A549 (cell line): ENCODE data around the gene ATF2. TPM values are rescaled to one million over a fixed set of nuclear protein-coding genes. Genes with fewer than 3 reads are reported as not detected.
A peak's percentile ranks its signal among the peaks of the same experiment; 100 is the strongest.

Source experiments
- ATAC-seq, 2 experiments: fragments of 200-7000 bp in 1 of 2; fragments of >200 bp in 1 of 2; cut with Nextera tagmentation in 1 of 2; cut with Tn5 transposase in 1 of 2; 3 replicates each; pipeline versions ENCODE4 v1.8.0 to v1.9.1; 2018 to 2020; ENCODE audit warnings: mild to moderate bottlenecking in 1 of 2, moderate library complexity in 1 of 2
- CTCF ChIA-PET: fragments of 300-600 bp; sonication (Branson Sonifier 250); formaldehyde crosslinking; extraction: SDS; loops from one replicate; lab custom pipeline; 2021; ENCODE audit warnings: antibody characterized with exemption, inconsistent platforms; lab: Yijun Ruan, JAX
- POLR2A ChIA-PET: fragments of 350-600 bp; formaldehyde crosslinking; extraction: SDS; loops from one replicate; lab custom pipeline; 2021; ENCODE audit warnings: antibody characterized with exemption, inconsistent platforms; lab: Yijun Ruan, JAX
- DNase-seq, 2 experiments: peaks; one replicate each; pipeline versions ENCODE4 v3.0.0 to v3.0.0-alpha.2; 2011 to 2016; ENCODE audit warnings: low read depth in 1 of 2, low spot score in 1 of 2
- FAIRE-seq: peaks from 2 replicates; lab custom pipeline; 2011; peaks lifted over from hg19 to GRCh38; lab: Jason Lieb, UNC
- H3K27ac ChIP-seq, 2 experiments: fragments of >200 bp; sonication (Bioruptor Twin); formaldehyde crosslinking; 3 replicates each; pipeline ENCODE4 v1.5.1; 2016 to 2017
- H3K4me1 ChIP-seq: fragments of >200 bp; sonication (Bioruptor Twin); formaldehyde crosslinking; 3 replicates; pipeline ENCODE4 v1.6.1; 2016
- H3K4me2 ChIP-seq: fragments of >200 bp; sonication (Bioruptor Twin); formaldehyde crosslinking; 3 replicates; pipeline ENCODE4 v1.6.1; 2016
- H3K4me3 ChIP-seq: fragments of >200 bp; sonication (Bioruptor Twin); formaldehyde crosslinking; 3 replicates; pipeline ENCODE4 v1.5.1; 2016
- H3K9me3 ChIP-seq: fragments of >200 bp; sonication (Bioruptor Twin); formaldehyde crosslinking; 3 replicates; pipeline ENCODE4 v1.6.1; 2016
- ATOH8 ChIP-seq: fragments of 250-450 bp; sonication (Bioruptor Pico); IDR thresholded peaks from 2 replicates; pipeline ENCODE4 v1.5.0; 2020; ENCODE audit warnings: low read depth, mild to moderate bottlenecking, moderate library complexity
- BHLHE40 ChIP-seq: IDR thresholded peaks from 2 replicates; pipeline ENCODE4 v1.6.1; 2012; ENCODE audit warnings: low read depth, low read length, inconsistent platforms
- FOSL2 ChIP-seq, 2 experiments: fragments of 450-650 bp in 1 of 2; fragments of >200 bp in 1 of 2; sonication (Bioruptor Twin) in 1 of 2; formaldehyde crosslinking; IDR thresholded peaks; 2 replicates each; pipeline versions ENCODE4 v1.5.0 to v1.6.1; 2016 to 2020; ENCODE audit warnings: mild to moderate bottlenecking in 1 of 2, moderate library complexity in 1 of 2
- KDM1A ChIP-seq: fragments of 200-600 bp; sonication (generic); IDR thresholded peaks from 2 replicates; pipeline ENCODE4 v1.6.1; 2016; ENCODE audit warnings: low read depth, mild to moderate bottlenecking
- KDM5A ChIP-seq: fragments of 200-600 bp; sonication (generic); IDR thresholded peaks from 2 replicates; pipeline ENCODE4 v1.6.1; 2016; ENCODE audit warnings: antibody characterized with exemption, mild to moderate bottlenecking
- MAFK ChIP-seq: fragments of 450-650 bp; IDR thresholded peaks from 2 replicates; pipeline ENCODE4 v1.6.1; 2014; ENCODE audit not compliant: partially characterized antibody
- NR3C1 ChIP-seq: fragments of >200 bp; sonication (Bioruptor Twin); formaldehyde crosslinking; IDR thresholded peaks from 3 replicates; pipeline ENCODE4 v1.6.1; 2017
- PBX3 ChIP-seq: IDR thresholded peaks from 2 replicates; pipeline ENCODE4 v1.6.1; 2012
- POLR2AphosphoS2 ChIP-seq: conservative IDR thresholded peaks from 2 replicates; pipeline ENCODE4 v1.6.1; 2012; ENCODE audit warnings: low read length, improper control_type of control experiment, inconsistent platforms
- SREBF2 ChIP-seq: fragments of 450-650 bp; IDR thresholded peaks from 2 replicates; pipeline ENCODE4 v1.6.1; 2014; ENCODE audit warnings: mild to moderate bottlenecking, moderate library complexity
- TFCP2L1 ChIP-seq: fragments of 250-450 bp; sonication (Bioruptor Pico); IDR thresholded peaks from 2 replicates; pipeline ENCODE4 v1.5.0; 2021; ENCODE audit warnings: mild to moderate bottlenecking
- TP53 ChIP-seq: fragments of 250-450 bp; sonication (Bioruptor Pico); IDR thresholded peaks from 2 replicates; pipeline ENCODE4 v1.5.0; 2021; ENCODE audit warnings: mild to moderate bottlenecking, moderate library complexity
- ZFP36 ChIP-seq: fragments of 450-650 bp; IDR thresholded peaks from 2 replicates; pipeline ENCODE4 v1.6.1; 2014; ENCODE audit warnings: borderline replicate concordance; ENCODE audit not compliant: partially characterized antibody
- ZSCAN20 ChIP-seq: fragments of 250-450 bp; sonication (Bioruptor Pico); IDR thresholded peaks from 2 replicates; pipeline ENCODE4 v1.8.0; 2022; ENCODE audit warnings: mild to moderate bottlenecking, moderate library complexity
- whole genome bisulfite sequencing: methylation state at CpG from one replicate; pipeline ENCODE4 v1.1.6; 2017; ENCODE audit errors: missing lambda C conversion rate; 5-methylcytosine and 5-hydroxymethylcytosine counted together
- polyA plus RNA-seq, 4 experiments: library from polyadenylated mRNA; depleted of rRNA in 3 of 4; stranded (reverse); fragments of >200 nt; fragmentation: RNase III in 1 of 4; extraction: RNeasy Plus Mini Kit Qiagen cat#74134 plus additional on column Dnase treatment in 1 of 4; gene quantifications; 2 replicates in 3 of 4; 3 replicates in 1 of 4; pipeline ENCODE4 v1.2.3, GENCODE V29; 2011 to 2017
- TF ChIP-seq, protein P1 (sequence below): fragments of 250-450 bp; sonication (Bioruptor Pico); IDR thresholded peaks from 2 replicates; pipeline ENCODE4 v1.5.0; 2021; ENCODE audit warnings: mild to moderate bottlenecking, moderate library complexity, borderline replicate concordance

The ATF2 gene
- polyA plus RNA-seq, 2 of the 4 experiments (the other 2 are of a cell fraction), result 18.9 to 67.4 TPM

GRCh38 chr2:175062787-175063585 is 105.0 kb downstream of the ATF2 start:
- CTCF ChIA-PET, result interaction anchor here (1.1 to 1.7 kb wide), 4 partner anchors 14 to 49 kb away, joined by 3 to 6 read pairs (median 4); no protein-coding TSS in a partner anchor
- H3K4me3 ChIP-seq, result no peak overlapping the region
- ATAC-seq, result peak in 1 of 2 experiments; percentile 86; a peak in 3 of 6 replicates
- no peak overlapping the region for H3K4me2 ChIP-seq
- FAIRE-seq, result no peak
- POLR2A ChIA-PET, result no interaction called here
- WGBS, result 74% methylated on average over 10 of the region's 10 CpGs
- no peaks in the 10 kb centered on the region for H3K4me1 ChIP-seq
- TF ChIP-seq ATOH8 (CRISPR knock-in tag) (0 out of 2 replicates have a peak, but pooled peaks have one; percentile 35), PBX3 (no peak), MAFK (no peak), KDM1A (no peak), SREBF2 (no peak), ZSCAN20 (CRISPR knock-in tag) (no peak), TFCP2L1 (CRISPR knock-in tag) (peak; percentile 44; the same call in 1 of the 2 replicates), TP53 (CRISPR knock-in tag) (peak; percentile 64; the same call in 1 of the 2 replicates), NR3C1 (no peak)
- H3K9me3 ChIP-seq, result no peaks in the 10 kb centered on the region
- DNase-seq, result peak in 1 of 2 experiments; percentile 71
- H3K27ac ChIP-seq, result no peak overlapping the region

DNA sequence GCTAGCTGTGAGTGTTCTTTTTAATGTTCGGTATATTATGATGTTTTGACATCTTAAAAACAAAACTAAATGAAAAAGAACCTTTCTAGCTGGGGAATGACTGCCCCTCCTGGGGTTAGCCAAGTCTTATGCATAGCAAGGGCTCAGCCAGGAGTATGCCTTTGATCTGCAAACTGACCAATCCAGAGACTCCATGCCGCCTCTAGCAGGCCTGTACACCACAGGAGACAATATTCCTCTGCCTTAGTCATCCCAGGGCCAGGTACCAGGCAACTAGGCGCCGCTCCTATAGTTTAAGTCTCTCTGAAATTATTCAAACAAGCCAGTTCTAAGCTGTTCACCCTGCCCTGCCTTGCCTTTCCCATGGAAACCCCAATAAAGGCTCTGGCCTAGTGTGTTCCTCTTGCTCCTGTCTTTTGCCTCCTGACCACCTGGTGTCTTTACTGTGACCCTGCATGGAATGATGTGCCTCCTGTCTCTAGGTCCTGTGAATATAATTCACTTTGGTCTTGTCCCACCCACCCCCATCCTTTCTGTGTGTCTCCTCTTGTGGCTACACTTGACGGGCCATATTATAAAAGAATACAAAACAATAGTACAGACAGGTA is 110.8 kb downstream of the ATF2 start:
- no peak for DNase-seq
- TF ChIP-seq, protein P1, sequence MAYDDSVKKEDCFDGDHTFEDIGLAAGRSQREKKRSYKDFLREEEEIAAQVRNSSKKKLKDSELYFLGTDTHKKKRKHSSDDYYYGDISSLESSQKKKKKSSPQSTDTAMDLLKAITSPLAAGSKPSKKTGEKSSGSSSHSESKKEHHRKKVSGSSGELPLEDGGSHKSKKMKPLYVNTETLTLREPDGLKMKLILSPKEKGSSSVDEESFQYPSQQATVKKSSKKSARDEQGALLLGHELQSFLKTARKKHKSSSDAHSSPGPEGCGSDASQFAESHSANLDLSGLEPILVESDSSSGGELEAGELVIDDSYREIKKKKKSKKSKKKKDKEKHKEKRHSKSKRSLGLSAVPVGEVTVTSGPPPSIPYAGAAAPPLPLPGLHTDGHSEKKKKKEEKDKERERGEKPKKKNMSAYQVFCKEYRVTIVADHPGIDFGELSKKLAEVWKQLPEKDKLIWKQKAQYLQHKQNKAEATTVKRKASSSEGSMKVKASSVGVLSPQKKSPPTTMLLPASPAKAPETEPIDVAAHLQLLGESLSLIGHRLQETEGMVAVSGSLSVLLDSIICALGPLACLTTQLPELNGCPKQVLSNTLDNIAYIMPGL, result no peak
- TF ChIP-seq ZSCAN20 (CRISPR knock-in tag), result no peak
- TF ChIP-seq NR3C1, result no peak
- TF ChIP-seq KDM5A, result no peak
- FAIRE-seq, result no peak
- no peak overlapping the region for H3K4me3 ChIP-seq
- ChIA-PET CTCF (interaction anchor here (0.8 to 1.2 kb wide), 3 partner anchors 9 to 286 kb away, joined by 3 read pairs; no protein-coding TSS in a partner anchor), POLR2A (no interaction called here)
- H3K9me3 ChIP-seq, result no peaks in the 10 kb centered on the region
- H3K4me2 ChIP-seq, result no peak overlapping the region
- WGBS, result 96% methylated on average over 5 of the region's 5 CpGs
- ATAC-seq, result peak in 1 of 2 experiments; percentile 43; a peak in 3 of 6 replicates
- no peaks in the 10 kb centered on the region for H3K4me1 ChIP-seq
- no peak overlapping the region for H3K27ac ChIP-seq

DNA sequence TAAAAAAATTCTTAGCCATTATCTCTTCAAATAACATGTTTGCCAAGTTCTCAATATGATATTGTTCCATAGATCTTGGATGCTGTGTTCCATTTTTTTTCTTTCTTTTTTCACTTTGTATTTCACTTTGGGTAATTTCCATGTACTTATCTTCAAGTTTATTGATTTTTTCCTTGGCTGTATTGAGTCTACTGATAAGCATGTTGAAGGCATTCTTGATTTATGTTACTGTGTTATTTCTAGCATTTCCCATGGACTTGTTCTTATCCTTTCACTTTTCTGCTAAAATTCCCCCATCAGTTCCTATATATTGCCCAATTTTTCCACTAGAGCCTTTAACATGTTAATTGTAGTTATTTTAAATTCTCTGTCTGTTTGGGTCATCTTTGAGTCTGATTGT is 112.0 kb downstream of the ATF2 start:
- DNase-seq (no peak), ATAC-seq (no peak)
- no peaks in the 10 kb centered on the region for H3K4me1 ChIP-seq
- H3K9me3 ChIP-seq, result no peaks in the 10 kb centered on the region
- no peak overlapping the region for H3K27ac ChIP-seq
- TF ChIP-seq KDM5A, result no peak
- TF ChIP-seq ZFP36, result no peak
- no peak for TF ChIP-seq FOSL2 (IDR thresholded peaks at IDR 0.05)
- no peak for TF ChIP-seq FOSL2 (CRISPR knock-in tag; IDR thresholded peaks at IDR 0.05)
- TF ChIP-seq POLR2AphosphoS2, result no peak
- no peak for TF ChIP-seq BHLHE40
- TF ChIP-seq, all 56 proteins: peak for 0
- H3K4me3 ChIP-seq, result no peak overlapping the region
- FAIRE-seq, result no peak
- CTCF ChIA-PET, result no interaction called here
- POLR2A ChIA-PET, result no interaction called here
- H3K4me2 ChIP-seq, result no peak overlapping the region
